Urinary bladder (tissue), 4 donors: ENCODE data around the gene NUDT3. TPM values are rescaled to one million over a fixed set of nuclear protein-coding genes. Genes with fewer than 3 reads are reported as not detected.
"Not testable (repeated sequence)": the region's sequence is repeated elsewhere in the genome, so short reads cannot be mapped to it uniquely, and the experiment has no call there.

Source experiments
- DNase-seq: peaks from one replicate; pipeline ENCODE4 v3.0.0-alpha.2; 2015; ENCODE audit errors: extremely low spot score
- H3K27ac ChIP-seq: one replicate; pipeline ENCODE4 v1.5.1; 2013; ENCODE audit warnings: low read depth, mild to moderate bottlenecking, moderate library complexity
- H3K36me3 ChIP-seq: one replicate; pipeline ENCODE4 v1.6.1; 2013; ENCODE audit warnings: mild to moderate bottlenecking, moderate library complexity; ENCODE audit not compliant: insufficient read depth
- H3K4me1 ChIP-seq: one replicate; pipeline ENCODE4 v1.6.1; 2013; ENCODE audit warnings: mild to moderate bottlenecking, moderate library complexity; ENCODE audit not compliant: insufficient read depth
- H3K4me3 ChIP-seq: one replicate; pipeline ENCODE4 v1.5.1; 2013; ENCODE audit warnings: low read depth, low read length
- WGBS: extraction: QIAGEN DNeasy Blood & Tissue Kit; methylation state at CpG from one replicate; pipeline ENCODE4 v1.1.7; 2013; 5-methylcytosine and 5-hydroxymethylcytosine counted together
- polyA plus RNA-seq: library from polyadenylated mRNA; stranded (reverse); fragments of 200-250 nt; gene quantifications from one replicate; pipeline ENCODE4 v1.2.3, GENCODE V29; 2013
- total RNA-seq: library from RNA; depleted of rRNA; stranded (reverse); fragments of >200 nt; gene quantifications from one replicate; pipeline ENCODE4 v1.2.3, GENCODE V29; 2014
- donor health status: healthy with polysubstance abuse.
- donor health status: healthy.

Gene NUDT3
- total and polyA plus RNA-seq, 2 donors, result 20.7 to 43.9 TPM

DNA sequence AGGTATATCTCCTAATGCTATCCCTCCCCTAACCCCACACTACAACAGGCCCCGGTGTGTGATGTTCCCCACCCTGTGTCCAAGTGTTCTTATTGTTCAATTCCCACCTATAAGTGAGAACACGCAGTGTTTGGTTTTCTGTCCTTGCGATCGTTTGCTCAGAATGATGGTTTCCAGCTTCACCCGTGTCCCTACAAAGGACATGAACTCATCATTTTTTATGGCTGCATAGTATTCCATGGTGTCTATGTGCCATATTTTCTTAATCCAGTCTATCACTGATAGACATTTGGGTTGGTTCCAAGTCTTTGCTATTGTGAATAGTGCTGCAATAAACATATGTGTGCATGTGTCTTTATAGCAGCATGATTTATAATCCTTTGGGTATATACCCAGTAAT lies 20.6 kb downstream of the NUDT3 start:
- 96% methylated on average over 3 of the region's 5 CpGs for WGBS
- not testable (repeated sequence) for H3K4me3 ChIP-seq, DNase-seq, H3K4me1 ChIP-seq, H3K27ac ChIP-seq, H3K36me3 ChIP-seq

- no peak for DNase-seq
- H3K36me3 ChIP-seq, result no peaks in the 10 kb centered on the region
- 82% methylated on average over 5 of the region's 5 CpGs for WGBS
- no peak overlapping the region for H3K4me3 ChIP-seq
- no peak overlapping the region for H3K27ac ChIP-seq
- no peaks in the 10 kb centered on the region for H3K4me1 ChIP-seq
Observed at GRCh38 chr6:34370361-34370760, 22.1 kb downstream of the NUDT3 start.

DNA sequence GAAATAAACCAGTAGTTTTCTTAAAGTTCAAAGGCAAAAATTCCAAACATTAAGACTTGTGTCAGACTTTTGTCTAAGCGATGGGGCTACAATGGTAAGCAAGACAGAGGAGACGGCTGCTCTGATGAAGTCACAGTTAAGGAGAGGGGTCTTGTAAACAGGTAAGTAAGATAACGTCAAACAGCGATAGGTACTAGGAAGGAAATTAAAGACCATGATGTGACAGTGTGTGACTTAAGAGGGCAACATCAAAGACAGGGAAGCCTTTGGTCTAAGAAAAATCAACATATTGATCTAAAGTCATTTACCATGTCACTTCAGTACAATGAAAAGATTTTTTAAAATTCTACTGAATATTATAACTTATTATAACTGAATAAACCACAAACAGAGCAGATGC lies 23.1 kb downstream of the NUDT3 start:
- Histone ChIP-seq H3K4me3 (no peak overlapping the region), H3K27ac (no peak overlapping the region), H3K4me1 (no peaks in the 10 kb centered on the region), H3K36me3 (no peaks in the 10 kb centered on the region)
- 89% methylated on average over 4 of the region's 4 CpGs for WGBS
- no peak for DNase-seq

DNA sequence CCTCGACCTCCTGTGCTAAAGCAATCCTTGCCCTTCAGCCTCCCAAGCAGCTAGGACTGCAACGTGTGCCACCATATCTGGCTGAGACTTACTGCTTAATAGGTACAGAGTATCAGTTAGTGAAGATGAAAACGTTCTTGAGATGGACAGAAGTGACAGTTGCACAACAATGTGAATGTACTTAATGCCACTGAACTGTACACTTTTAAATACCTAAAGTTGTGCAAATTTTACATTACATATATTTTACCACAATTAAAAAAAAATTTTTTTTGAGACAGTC lies 25.9 kb downstream of the NUDT3 start:
- Histone ChIP-seq H3K36me3 (no peaks in the 10 kb centered on the region), H3K27ac (no peak overlapping the region), H3K4me1 (no peaks in the 10 kb centered on the region), H3K4me3 (no peak overlapping the region)
- WGBS, result 86% methylated on average over 3 of the region's 3 CpGs
- no peak for DNase-seq

DNA sequence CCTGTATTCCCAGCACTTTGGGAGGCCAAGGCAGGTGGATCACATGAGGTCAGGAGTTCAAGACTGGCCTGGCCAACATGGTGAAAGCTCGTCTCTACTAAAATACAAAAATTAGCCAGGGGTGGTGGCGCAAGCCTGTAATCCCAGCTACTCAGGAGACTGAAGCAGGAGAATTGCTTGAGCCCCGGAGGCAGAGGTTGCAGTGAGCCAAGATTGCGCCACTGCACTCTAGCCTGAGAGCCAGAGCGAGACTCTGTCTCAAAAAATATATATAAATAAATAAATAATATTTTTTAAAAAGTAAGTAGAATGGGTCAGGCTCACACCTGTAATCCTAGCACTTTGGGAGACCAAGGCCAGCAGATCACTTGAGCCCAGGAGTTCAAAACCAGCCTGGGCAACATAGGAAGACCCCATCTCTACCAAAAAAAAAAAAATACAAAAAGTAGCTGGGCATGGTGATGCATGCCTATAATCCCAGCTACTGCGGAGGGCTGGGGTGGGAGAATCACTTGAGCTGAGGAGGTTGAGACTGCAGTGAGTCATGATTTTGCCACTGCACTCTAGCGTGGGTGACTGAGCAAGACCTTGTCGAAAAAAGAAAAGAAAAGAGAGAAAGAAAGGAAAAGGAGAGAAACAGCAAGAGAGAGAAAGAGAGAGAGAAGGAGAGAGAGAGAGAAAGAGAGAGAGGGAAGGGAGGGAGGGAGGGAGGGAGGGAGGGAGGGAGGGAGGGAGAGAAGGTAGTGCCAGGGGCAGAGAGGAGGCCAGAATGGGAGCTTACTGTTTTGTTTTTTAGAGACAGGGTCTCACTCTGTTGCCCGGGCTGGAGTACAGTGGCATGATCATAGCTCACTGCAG lies 26.5 kb downstream of the NUDT3 start:
- not testable (repeated sequence) for H3K27ac ChIP-seq, H3K36me3 ChIP-seq, H3K4me3 ChIP-seq, DNase-seq, H3K4me1 ChIP-seq
- WGBS, result 92% methylated on average over 9 of the region's 9 CpGs

DNA sequence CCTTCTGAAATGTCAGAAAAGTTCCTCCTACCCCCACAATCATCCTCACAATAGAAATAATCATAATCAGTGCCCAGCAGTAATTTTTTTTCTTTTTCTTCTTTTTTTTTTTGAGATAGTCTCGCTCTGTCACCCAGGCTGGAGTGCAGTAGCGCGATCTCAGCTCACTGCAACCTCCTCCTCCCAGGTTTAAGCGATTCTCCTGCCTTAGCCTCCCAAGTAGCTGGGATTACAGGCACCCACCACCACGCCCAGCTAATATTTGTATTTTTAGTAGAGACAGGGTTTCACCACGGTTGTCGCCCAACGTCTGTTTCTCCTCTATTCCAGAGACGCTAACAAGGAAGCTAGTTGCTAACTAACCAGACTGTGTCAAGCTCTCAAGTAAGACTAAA lies 28.8 kb downstream of the NUDT3 start:
- H3K36me3 ChIP-seq, H3K4me1 ChIP-seq, DNase-seq, H3K27ac ChIP-seq, H3K4me3 ChIP-seq: not testable (repeated sequence)
- 85% methylated on average over 9 of the region's 9 CpGs for WGBS

GRCh38 chr6:34362909-34363680 lies 29.4 kb downstream of the NUDT3 start:
- H3K36me3 ChIP-seq, result no peaks in the 10 kb centered on the region
- DNase-seq, result no peak
- WGBS, result 38% methylated on average over 7 of the region's 7 CpGs
- no peak overlapping the region for H3K4me3 ChIP-seq
- no peaks in the 10 kb centered on the region for H3K4me1 ChIP-seq
- H3K27ac ChIP-seq, result no peak overlapping the region

GRCh38 chr6:34362176-34362575 lies 30.3 kb downstream of the NUDT3 start:
- Histone ChIP-seq H3K27ac (no peak overlapping the region), H3K4me1 (no peaks in the 10 kb centered on the region), H3K4me3 (no peak overlapping the region), H3K36me3 (no peaks in the 10 kb centered on the region)
- 100% methylated on average over 1 of the region's 1 CpG for WGBS
- no peak for DNase-seq

GRCh38 chr6:34360556-34360955 lies 31.9 kb downstream of the NUDT3 start:
- Histone ChIP-seq H3K36me3 (no peaks in the 10 kb centered on the region), H3K4me1 (no peaks in the 10 kb centered on the region), H3K27ac (no peak overlapping the region), H3K4me3 (no peak overlapping the region)
- 67% methylated on average over 2 of the region's 2 CpGs for WGBS
- DNase-seq, result no peak

DNA sequence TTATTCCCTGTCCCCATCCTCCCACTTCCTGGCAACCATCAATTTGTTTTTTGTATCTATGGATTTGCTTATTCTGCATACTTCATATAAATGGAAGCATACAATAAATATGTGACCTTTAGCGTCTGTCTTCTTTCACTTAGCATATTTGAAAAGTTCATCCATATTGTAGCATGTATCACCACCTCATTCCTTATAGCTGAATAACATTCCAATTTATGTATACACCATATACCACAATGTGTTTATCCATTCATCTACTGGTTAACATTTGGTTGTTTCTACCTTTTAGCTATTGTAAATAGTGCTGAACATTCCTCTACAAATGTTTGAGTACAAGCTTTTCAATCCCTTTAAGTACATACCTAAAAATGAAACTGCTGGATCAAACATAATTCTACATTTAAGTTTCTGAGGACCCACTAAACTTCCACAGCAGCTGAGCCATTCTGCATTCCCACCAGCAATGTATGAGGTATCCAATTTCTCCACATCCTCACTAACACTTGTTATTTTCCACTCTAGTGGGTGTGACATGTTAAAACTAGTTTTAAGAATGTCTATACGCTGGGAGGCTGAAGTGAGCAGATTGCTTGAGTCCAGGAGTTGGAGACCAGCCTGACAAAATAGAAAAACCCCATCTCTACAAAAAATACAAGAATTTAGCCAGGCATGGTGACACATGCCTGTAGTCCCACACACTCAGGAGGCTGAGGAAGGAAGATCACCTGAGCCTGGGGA lies 32.9 kb downstream of the NUDT3 start:
- Histone ChIP-seq H3K4me3 (no peak overlapping the region), H3K4me1 (no peaks in the 10 kb centered on the region), H3K36me3 (no peaks in the 10 kb centered on the region), H3K27ac (no peak overlapping the region)
- DNase-seq, result no peak
- WGBS, result 69% methylated on average over 2 of the region's 2 CpGs

DNA sequence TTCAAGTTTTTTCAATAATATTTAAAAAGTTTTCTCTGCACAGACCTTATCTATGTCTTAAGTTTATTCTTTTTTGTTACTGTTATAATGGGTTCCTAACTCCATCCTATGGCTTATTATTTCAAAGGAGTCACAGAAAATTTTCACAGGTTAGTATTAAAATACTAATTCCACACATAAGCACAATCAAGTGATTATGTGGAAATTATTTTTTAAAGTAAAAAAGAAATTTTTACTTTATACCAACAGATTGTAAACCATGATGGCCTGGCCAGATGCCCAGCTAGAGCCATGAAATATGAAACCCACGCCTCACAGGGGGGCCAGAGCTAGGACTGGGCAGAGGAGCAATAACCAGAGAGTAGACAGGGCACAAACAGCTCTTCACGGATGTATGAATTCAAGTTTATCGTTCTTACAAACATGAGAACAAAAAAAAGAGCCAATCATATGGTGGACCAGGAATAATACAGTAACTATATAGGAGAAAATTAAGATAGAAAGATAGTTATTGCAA lies 34.0 kb downstream of the NUDT3 start:
- no peak for DNase-seq
- no peaks in the 10 kb centered on the region for H3K4me1 ChIP-seq
- H3K36me3 ChIP-seq, result no peaks in the 10 kb centered on the region
- no peak overlapping the region for H3K27ac ChIP-seq
- H3K4me3 ChIP-seq, result no peak overlapping the region
- 29% methylated on average over 3 of the region's 3 CpGs for WGBS

DNA sequence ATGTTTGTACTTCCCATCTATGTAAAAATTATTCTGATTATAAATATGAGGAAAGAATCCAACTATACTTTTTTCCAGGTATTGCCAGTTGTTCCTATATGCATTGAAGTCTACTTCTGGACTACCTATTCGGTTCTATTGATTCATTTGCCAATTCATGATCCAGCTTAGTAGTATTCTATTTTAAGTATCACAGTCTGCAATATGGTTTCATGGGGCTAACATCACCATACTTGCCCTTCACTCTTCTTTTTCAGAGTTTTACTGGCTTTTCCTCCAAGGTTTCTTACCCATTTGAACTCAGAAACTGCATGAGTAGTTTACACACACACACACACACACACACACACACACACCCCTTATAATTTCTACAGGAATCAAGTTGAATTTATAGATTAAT lies 34.5 kb downstream of the NUDT3 start:
- 76% methylated on average over 1 of the region's 1 CpG for WGBS
- H3K4me3 ChIP-seq, result no peak overlapping the region
- H3K27ac ChIP-seq, result no peak overlapping the region
- no peaks in the 10 kb centered on the region for H3K4me1 ChIP-seq
- no peak for DNase-seq
- no peaks in the 10 kb centered on the region for H3K36me3 ChIP-seq

- H3K27ac ChIP-seq, result no peak overlapping the region
- no peaks in the 10 kb centered on the region for H3K4me1 ChIP-seq
- DNase-seq, result no peak
- 86% methylated on average over 3 of the region's 3 CpGs for WGBS
- H3K4me3 ChIP-seq, result no peak overlapping the region
- no peaks in the 10 kb centered on the region for H3K36me3 ChIP-seq
Observed at GRCh38 chr6:34355889-34356288, 36.6 kb downstream of the NUDT3 start.
